ENCODE measurements around the gene RHBDD1. TPM values are rescaled to one million over a fixed set of nuclear protein-coding genes. Genes with fewer than 3 reads are reported as not detected.

The RHBDD1 gene
- total RNA-seq, 1 donor from 2014 or later = 31.9 TPM

- DNase-seq (ENCODE audit: low spot score) = no peak
These were observed 48.3 kb downstream of the RHBDD1 start for GRCh38 chr2:226884166-226884565.

GRCh38 chr2:226885769-226886435 lies 50.0 kb downstream of the RHBDD1 start:
- no peak for DNase-seq (ENCODE audit: low spot score)

GRCh38 chr2:226887940-226888339 lies 52.1 kb downstream of the RHBDD1 start:
- no peak for DNase-seq (ENCODE audit: low spot score)

- DNase-seq (ENCODE audit: low spot score) = no peak
These were observed 52.6 kb downstream of the RHBDD1 start for GRCh38 chr2:226888378-226888965.

- no peak for DNase-seq (ENCODE audit: low spot score)
These were observed 53.1 kb downstream of the RHBDD1 start for GRCh38 chr2:226888971-226889370.

GRCh38 chr2:226890286-226890685 lies 54.4 kb downstream of the RHBDD1 start:
- DNase-seq (ENCODE audit: low spot score) = no peak

GRCh38 chr2:226891780-226892590 lies 56.1 kb downstream of the RHBDD1 start:
- no peak for DNase-seq (ENCODE audit: low spot score)

- no peak for DNase-seq (ENCODE audit: low spot score)
These were observed 56.9 kb downstream of the RHBDD1 start for GRCh38 chr2:226892729-226893128.

GRCh38 chr2:226893216-226893615 lies 57.4 kb downstream of the RHBDD1 start:
- no peak for DNase-seq (ENCODE audit: low spot score)

GRCh38 chr2:226894752-226895151 lies 58.9 kb downstream of the RHBDD1 start:
- DNase-seq (ENCODE audit: low spot score) = no peak

GRCh38 chr2:226895579-226895978 lies 59.7 kb downstream of the RHBDD1 start:
- no peak for DNase-seq (ENCODE audit: low spot score)

GRCh38 chr2:226898121-226898520 lies 62.3 kb downstream of the RHBDD1 start:
- no peak for DNase-seq (ENCODE audit: low spot score)

- DNase-seq (ENCODE audit: low spot score) = no peak
These were observed 63.0 kb downstream of the RHBDD1 start for GRCh38 chr2:226898897-226899296.

GRCh38 chr2:226902041-226902966 lies 66.5 kb downstream of the RHBDD1 start:
- DNase-seq (ENCODE audit: low spot score) = no peak

GRCh38 chr2:226903179-226903578 lies 67.3 kb downstream of the RHBDD1 start:
- DNase-seq (ENCODE audit: low spot score) = no peak

- no peak for DNase-seq (ENCODE audit: low spot score)
These were observed 68.7 kb downstream of the RHBDD1 start for GRCh38 chr2:226904592-226904991.

- DNase-seq (ENCODE audit: low spot score) = no peak
These were observed 69.9 kb downstream of the RHBDD1 start for GRCh38 chr2:226905718-226906117.

- no peak for DNase-seq (ENCODE audit: low spot score)
These were observed 70.4 kb downstream of the RHBDD1 start for GRCh38 chr2:226906163-226906693.

GRCh38 chr2:226909126-226909525 lies 73.3 kb downstream of the RHBDD1 start:
- DNase-seq (ENCODE audit: low spot score) = no peak

- DNase-seq (ENCODE audit: low spot score) = no peak
These were observed 74.0 kb downstream of the RHBDD1 start for GRCh38 chr2:226909836-226910235.

- no peak for DNase-seq (ENCODE audit: low spot score)
These were observed 74.5 kb downstream of the RHBDD1 start for GRCh38 chr2:226910384-226910783.
